Measurements from ENCODE around the gene SLC22A17.
"Not testable (repeated sequence)": the region's sequence is repeated elsewhere in the genome, so short reads cannot be mapped to it uniquely, and the experiment has no call there.

SLC22A17 gene

GRCh38 chr14:23352506-23353432, at the start of gene SLC22A17:
Gene SLC22A17, minus strand, starts transcription at chr14:23352887.
- peak; percentile 24 for DNase-seq (ENCODE audit: low read depth)

- DNase-seq (ENCODE audit: low read depth), result no peak
Observed at GRCh38 chr14:23401291-23401690, 48.6 kb upstream of the SLC22A17 start.

GRCh38 chr14:23400496-23401149, 47.9 kb upstream of the SLC22A17 start:
- not testable (repeated sequence) for DNase-seq (ENCODE audit: low read depth)

GRCh38 chr14:23399591-23399990, 46.9 kb upstream of the SLC22A17 start:
- no peak for DNase-seq (ENCODE audit: low read depth)

GRCh38 chr14:23399136-23399535, 46.4 kb upstream of the SLC22A17 start:
- DNase-seq (ENCODE audit: low read depth), result no peak

- DNase-seq (ENCODE audit: low read depth), result no peak
Observed at GRCh38 chr14:23398348-23398747, 45.7 kb upstream of the SLC22A17 start.

- no peak for DNase-seq (ENCODE audit: low read depth)
Observed at GRCh38 chr14:23396781-23397407, 44.2 kb upstream of the SLC22A17 start.

- DNase-seq (ENCODE audit: low read depth), result no peak
Observed at GRCh38 chr14:23396126-23396525, 43.4 kb upstream of the SLC22A17 start.

GRCh38 chr14:23392613-23393012, 39.9 kb upstream of the SLC22A17 start:
- DNase-seq (ENCODE audit: low read depth), result no peak

GRCh38 chr14:23389871-23390270, 37.2 kb upstream of the SLC22A17 start:
- not testable (repeated sequence) for DNase-seq (ENCODE audit: low read depth)

GRCh38 chr14:23389396-23389795, 36.7 kb upstream of the SLC22A17 start:
- DNase-seq (ENCODE audit: low read depth), result no peak

GRCh38 chr14:23388996-23389395, 36.3 kb upstream of the SLC22A17 start:
- no peak for DNase-seq (ENCODE audit: low read depth)

- no peak for DNase-seq (ENCODE audit: low read depth)
Observed at GRCh38 chr14:23387916-23388882, 35.5 kb upstream of the SLC22A17 start.

- DNase-seq (ENCODE audit: low read depth), result no peak
Observed at GRCh38 chr14:23386999-23387398, 34.3 kb upstream of the SLC22A17 start.

GRCh38 chr14:23386266-23386657, 33.6 kb upstream of the SLC22A17 start:
- not testable (repeated sequence) for DNase-seq (ENCODE audit: low read depth)

GRCh38 chr14:23385642-23386265, 33.1 kb upstream of the SLC22A17 start:
- DNase-seq (ENCODE audit: low read depth), result no peak

- DNase-seq (ENCODE audit: low read depth), result no peak
Observed at GRCh38 chr14:23385244-23385641, 32.6 kb upstream of the SLC22A17 start.

- no peak for DNase-seq (ENCODE audit: low read depth)
Observed at GRCh38 chr14:23384364-23385080, 31.8 kb upstream of the SLC22A17 start.

GRCh38 chr14:23382731-23383440, 30.2 kb upstream of the SLC22A17 start:
- DNase-seq (ENCODE audit: low read depth), result no peak

GRCh38 chr14:23382276-23382675, 29.6 kb upstream of the SLC22A17 start:
- DNase-seq (ENCODE audit: low read depth), result no peak
